Measurements from ENCODE around the gene VGLL2.

DNA sequence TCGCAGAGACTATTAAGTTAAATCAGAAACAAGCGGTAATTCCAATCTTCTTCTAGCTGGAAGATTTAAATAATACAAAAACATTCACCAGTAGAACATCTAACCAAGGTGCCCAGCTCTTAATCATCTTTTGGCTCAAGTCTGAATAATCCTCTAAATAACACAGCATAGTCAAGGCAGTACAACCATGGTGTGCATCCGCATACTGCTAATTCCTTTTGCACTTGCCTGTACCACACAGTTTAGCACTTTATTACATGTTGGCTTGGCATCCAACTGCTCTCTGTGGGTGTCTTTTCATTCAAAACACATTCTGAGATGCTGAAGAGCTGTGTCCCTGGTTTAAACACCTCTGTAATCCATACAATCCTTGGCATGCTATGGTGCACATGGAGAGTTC lies 42.3 kb downstream of the VGLL2 start:
- TF ChIP-seq, protein P1, sequence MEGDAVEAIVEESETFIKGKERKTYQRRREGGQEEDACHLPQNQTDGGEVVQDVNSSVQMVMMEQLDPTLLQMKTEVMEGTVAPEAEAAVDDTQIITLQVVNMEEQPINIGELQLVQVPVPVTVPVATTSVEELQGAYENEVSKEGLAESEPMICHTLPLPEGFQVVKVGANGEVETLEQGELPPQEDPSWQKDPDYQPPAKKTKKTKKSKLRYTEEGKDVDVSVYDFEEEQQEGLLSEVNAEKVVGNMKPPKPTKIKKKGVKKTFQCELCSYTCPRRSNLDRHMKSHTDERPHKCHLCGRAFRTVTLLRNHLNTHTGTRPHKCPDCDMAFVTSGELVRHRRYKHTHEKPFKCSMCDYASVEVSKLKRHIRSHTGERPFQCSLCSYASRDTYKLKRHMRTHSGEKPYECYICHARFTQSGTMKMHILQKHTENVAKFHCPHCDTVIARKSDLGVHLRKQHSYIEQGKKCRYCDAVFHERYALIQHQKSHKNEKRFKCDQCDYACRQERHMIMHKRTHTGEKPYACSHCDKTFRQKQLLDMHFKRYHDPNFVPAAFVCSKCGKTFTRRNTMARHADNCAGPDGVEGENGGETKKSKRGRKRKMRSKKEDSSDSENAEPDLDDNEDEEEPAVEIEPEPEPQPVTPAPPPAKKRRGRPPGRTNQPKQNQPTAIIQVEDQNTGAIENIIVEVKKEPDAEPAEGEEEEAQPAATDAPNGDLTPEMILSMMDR (conservative IDR thresholded peaks at IDR 0.05; ENCODE audit: low read length): no peak
- TF ChIP-seq EZH2phosphoT487 (IDR thresholded peaks at IDR 0.05; ENCODE audit: borderline replicate concordance, low read depth, low read length): no peak
